ENCODE measurements around the gene ELL.

The ELL gene

GRCh38 chr19:18464646-18465045, 57.2 kb downstream of the ELL start:
- DNase-seq (ENCODE audit: extremely low read depth, low read depth) = no peak
- no peak for TF ChIP-seq CTCF (IDR thresholded peaks at IDR 0.05; ENCODE audit: low read depth, low read length, missing control alignments)
- no peak overlapping the region for H3K4me3 ChIP-seq (replicated peaks; ENCODE audit: low read depth, low read length)

GRCh38 chr19:18461471-18461870, 60.4 kb downstream of the ELL start:
- H3K4me3 ChIP-seq (replicated peaks; ENCODE audit: low read depth, low read length) = no peak overlapping the region
- no peak for DNase-seq (ENCODE audit: extremely low read depth, low read depth)
- no peak for TF ChIP-seq CTCF (IDR thresholded peaks at IDR 0.05; ENCODE audit: low read depth, low read length, missing control alignments)

GRCh38 chr19:18460900-18461299, 61.0 kb downstream of the ELL start:
- DNase-seq (ENCODE audit: extremely low read depth, low read depth) = no peak

GRCh38 chr19:18457483-18458331, 64.2 kb downstream of the ELL start:
- TF ChIP-seq CTCF (IDR thresholded peaks at IDR 0.05; ENCODE audit: low read depth, low read length, missing control alignments) = no peak
- no peak for DNase-seq (ENCODE audit: extremely low read depth, low read depth)
- no peak overlapping the region for H3K4me3 ChIP-seq (replicated peaks; ENCODE audit: low read depth, low read length)

More at GRCh38 chr19:18460900-18461299, 61.0 kb downstream of the ELL start:
- TF ChIP-seq CTCF (IDR thresholded peaks at IDR 0.05; ENCODE audit: low read depth, low read length, missing control alignments) = no peak
- no peak overlapping the region for H3K4me3 ChIP-seq (replicated peaks; ENCODE audit: low read depth, low read length)

GRCh38 chr19:18456974-18457373, 64.9 kb downstream of the ELL start:
- TF ChIP-seq CTCF (IDR thresholded peaks at IDR 0.05; ENCODE audit: low read depth, low read length, missing control alignments) = no peak
- no peak overlapping the region for H3K4me3 ChIP-seq (replicated peaks; ENCODE audit: low read depth, low read length)
- no peak for DNase-seq (ENCODE audit: extremely low read depth, low read depth)

GRCh38 chr19:18456279-18456678, 65.6 kb downstream of the ELL start:
- no peak for TF ChIP-seq CTCF (IDR thresholded peaks at IDR 0.05; ENCODE audit: low read depth, low read length, missing control alignments)
- no peak overlapping the region for H3K4me3 ChIP-seq (replicated peaks; ENCODE audit: low read depth, low read length)

More at GRCh38 chr19:18456279-18456678, 65.6 kb downstream of the ELL start:
- no peak for DNase-seq (ENCODE audit: extremely low read depth, low read depth)
